ENCODE results near the gene SPATA16.
"Not testable (repeated sequence)": the region's sequence is repeated elsewhere in the genome, so short reads cannot be mapped to it uniquely, and the experiment has no call there.

Gene SPATA16

GRCh38 chr3:172869784-172870518 is 271.1 kb downstream of the SPATA16 start:
- no peak for DNase-seq

- DNase-seq = no peak
Measured at GRCh38 chr3:172869368-172869771, 271.7 kb downstream of the SPATA16 start.

GRCh38 chr3:172868582-172869200 is 272.3 kb downstream of the SPATA16 start:
- DNase-seq = no peak

- not testable (repeated sequence) for DNase-seq
Measured at GRCh38 chr3:172866726-172867350, 274.2 kb downstream of the SPATA16 start.

DNA sequence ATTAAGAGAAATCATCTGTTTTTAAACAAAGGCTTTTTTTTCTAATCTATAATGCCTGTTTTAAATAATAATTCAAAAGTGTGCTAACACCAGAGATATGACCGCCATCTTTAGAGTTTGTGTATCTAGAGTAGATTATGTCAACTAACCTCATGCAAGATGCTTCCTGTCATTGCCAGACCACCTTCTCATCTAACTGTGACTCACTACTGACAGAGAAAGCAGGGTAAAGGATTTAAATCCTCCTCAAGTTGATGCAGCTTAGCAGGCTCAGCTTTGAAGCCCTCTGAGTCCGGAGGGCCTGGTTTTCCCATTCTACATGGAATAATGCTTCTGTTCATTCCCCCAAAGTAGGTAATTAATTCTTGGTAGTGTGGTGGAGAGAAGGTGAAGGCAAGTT is 282.0 kb downstream of the SPATA16 start:
- DNase-seq = no peak

GRCh38 chr3:172856795-172857742 is 284.0 kb downstream of the SPATA16 start:
- DNase-seq = no peak

GRCh38 chr3:172855037-172855436 is 286.0 kb downstream of the SPATA16 start:
- DNase-seq = no peak

GRCh38 chr3:172853921-172854666 is 286.9 kb downstream of the SPATA16 start:
- no peak for DNase-seq

DNA sequence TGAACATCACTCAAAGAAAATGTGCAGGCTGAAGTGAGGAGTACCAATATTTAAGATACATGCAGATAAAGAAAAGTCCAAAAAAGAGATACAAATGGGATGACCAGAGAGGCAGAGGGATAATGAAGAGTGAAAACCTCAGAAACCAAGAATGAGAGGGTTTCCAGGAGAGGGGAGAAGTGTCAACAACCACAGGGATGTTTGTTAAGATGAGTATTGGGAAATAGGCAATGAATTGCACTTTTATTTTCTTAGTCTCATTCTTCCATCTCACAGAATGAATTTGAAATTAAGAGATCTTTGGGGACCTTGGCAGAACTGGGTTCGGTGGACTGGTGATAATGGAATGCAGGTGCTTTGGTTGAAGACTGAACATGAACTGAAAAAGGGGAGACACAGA is 288.0 kb downstream of the SPATA16 start:
- DNase-seq = no peak

- DNase-seq = no peak
Measured at GRCh38 chr3:172848910-172849309, 292.1 kb downstream of the SPATA16 start.

DNA sequence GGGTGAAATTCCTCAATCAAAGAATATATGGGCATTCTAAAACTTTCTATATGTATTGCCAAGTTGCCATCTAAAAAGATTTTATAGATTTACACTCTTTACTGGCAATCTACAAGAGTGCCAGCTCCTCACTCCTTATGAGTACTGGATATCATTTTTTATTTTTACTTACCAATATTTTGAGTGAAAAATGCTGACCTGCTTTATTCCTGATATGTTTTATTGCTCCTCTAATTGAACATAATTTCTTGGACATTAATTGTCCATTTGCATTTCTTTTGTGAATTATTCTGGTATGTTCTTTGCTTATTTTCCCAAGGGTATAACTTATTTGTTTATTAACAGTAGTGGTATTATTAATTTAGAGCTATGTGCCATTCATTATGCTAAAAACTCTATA is 293.7 kb downstream of the SPATA16 start:
- DNase-seq = no peak

GRCh38 chr3:172846706-172847105 is 294.3 kb downstream of the SPATA16 start:
- no peak for DNase-seq

GRCh38 chr3:172846103-172846561 is 294.9 kb downstream of the SPATA16 start:
- no peak for DNase-seq

DNA sequence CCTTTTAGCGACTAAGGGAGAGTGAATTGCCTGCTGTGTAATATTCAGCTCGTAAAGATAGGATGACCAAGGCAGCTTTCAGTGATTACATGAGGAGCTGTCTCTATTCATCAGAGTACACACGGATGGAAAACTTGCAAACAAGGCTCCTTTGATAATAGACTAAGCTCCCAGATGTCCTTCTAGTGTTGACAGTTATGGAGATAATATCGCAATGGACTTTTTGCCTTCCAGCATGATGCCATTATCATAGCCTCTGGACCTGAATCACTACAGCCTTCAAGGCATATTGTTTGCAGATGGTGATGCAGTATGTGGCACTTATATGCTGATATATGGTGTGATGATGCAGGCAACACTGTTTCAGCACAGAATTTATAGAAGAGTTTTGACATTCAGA is 296.6 kb downstream of the SPATA16 start:
- DNase-seq = no peak

DNA sequence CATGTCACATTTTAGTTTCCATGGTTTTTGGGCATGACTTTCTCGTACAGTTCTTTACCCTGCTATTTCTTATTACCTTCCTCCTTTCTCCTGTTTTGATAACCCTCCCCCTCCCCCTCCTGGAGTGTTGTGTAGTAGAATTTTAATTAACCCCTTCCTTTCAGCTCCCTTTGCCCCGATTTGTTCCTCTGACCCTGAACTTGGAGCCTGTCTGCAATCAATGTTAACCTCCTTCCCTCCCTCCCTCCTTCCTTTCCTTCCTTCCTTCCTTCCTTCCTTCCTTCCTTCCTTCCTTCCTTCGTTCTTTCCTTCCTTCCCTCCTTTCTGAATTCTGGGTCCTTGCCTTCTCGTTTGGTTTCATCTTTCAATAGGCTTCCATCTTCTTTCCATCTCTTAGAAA is 300.1 kb downstream of the SPATA16 start:
- no peak for DNase-seq

DNA sequence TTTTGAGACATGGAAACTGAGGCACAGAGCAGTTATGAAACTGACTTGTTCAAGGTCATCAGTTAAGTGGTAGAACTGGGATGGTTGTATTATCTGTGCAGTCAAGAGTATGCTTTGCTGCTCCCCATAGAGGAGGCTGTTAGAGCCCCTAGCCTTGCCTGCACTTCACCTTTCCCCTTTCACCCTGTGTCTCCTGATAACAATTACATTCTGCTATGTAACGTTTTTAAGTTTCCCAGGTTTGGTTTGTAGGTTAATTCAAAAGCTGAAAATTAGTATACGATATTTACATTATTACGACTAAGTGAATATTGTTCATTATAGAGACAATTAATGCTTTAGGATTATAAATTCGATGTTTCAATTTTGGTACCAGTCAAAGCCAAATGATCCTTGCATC is 300.6 kb downstream of the SPATA16 start:
- no peak for DNase-seq

DNA sequence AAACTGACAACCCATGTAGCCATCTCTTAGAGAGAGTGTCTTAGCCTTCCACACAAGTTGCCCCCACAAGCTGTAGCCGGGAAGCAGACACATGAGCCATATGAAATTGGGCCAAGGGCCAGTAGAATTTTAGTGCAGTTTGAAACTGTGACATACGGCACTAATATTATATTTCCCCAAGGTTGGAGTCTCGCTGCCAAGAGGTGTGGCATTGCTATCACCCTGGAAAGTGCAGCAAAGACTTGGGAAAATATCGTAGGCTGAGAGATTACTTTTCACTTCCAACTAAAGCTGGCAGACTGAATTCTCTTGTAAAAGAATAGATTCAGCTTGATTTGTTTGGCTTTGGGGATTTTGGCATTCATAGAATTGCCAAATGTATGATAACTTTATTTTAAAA is 301.4 kb downstream of the SPATA16 start:
- no peak for DNase-seq

Measured in activated CD4-positive, alpha-beta T cell treated with anti-CD3 and anti-CD28 coated beads, Interleukin-2, amount 50 U/mL, for 4 hours (primary cell).